ENCODE data around the gene ZEB2. TPM values are rescaled to one million over a fixed set of nuclear protein-coding genes. Genes with fewer than 3 reads are reported as not detected.
"Not testable (repeated sequence)": the region's sequence is repeated elsewhere in the genome, so short reads cannot be mapped to it uniquely, and the experiment has no call there.

Gene ZEB2
- total RNA-seq, 2 donors from 2014 or later: 22.5 to 58.2 TPM

DNA sequence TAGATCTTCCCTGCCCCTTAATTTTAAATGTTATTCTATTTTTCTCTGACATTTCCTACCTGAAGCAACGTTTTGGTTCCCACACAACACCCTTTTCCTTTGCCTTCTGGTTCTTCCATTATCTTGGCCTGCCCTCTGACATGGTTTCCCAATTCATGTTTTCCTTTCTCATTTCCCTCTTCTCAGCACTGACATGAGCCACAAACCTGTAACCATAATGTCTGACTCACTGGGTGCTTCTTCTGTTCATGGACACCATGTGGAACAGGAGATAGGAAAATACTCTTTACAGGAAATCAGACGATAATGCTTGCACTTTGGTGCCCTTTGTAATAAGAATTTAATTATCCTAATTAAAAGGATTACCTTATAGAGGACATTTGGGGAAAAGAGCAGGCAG, 142.0 kb downstream of the ZEB2 start:
- DNase-seq (no peak), ATAC-seq (replicated peaks in 1 of 2) (no peak)
- H3K36me3 Mint-ChIP-seq (ENCODE audit: insufficient read depth in 2 of 2): peaks cover 0 to 2% of the 10 kb centered on the region in 2 donors
- peak overlapping the region in 1 of 2 donors; percentile 2 for H3K4me3 Mint-ChIP-seq
- peaks cover 66% of the 10 kb centered on the region for H3K4me1 Mint-ChIP-seq (ENCODE audit: low read depth)
- H3K9me3 Mint-ChIP-seq: peaks cover 2% of the 10 kb centered on the region in 2 donors
- peak overlapping the region; percentile 2 for H3K27ac Mint-ChIP-seq
- H3K27me3 Mint-ChIP-seq (ENCODE audit: low read depth): peaks cover 16% of the 10 kb centered on the region

DNA sequence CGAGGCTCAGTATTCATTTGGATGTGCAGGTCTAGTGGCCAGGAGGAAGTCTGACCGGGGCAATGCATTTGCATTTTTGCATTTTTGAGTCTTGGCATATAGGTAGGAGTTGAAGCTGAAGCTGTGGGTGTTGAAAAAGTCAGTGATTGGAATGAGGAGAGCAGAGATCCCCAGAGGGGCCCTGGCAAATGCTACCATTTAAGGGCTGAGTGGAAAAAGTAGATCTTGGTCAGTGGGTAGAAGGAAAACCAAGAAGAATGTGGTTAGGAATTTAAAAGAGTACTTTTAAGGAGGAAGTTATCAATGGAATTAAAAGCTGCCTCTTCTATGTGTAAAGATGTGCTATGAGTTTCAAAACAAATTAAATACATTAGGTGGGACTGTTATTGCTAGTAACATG, 143.0 kb downstream of the ZEB2 start:
- peaks cover 0 to 2% of the 10 kb centered on the region in 2 donors for H3K36me3 Mint-ChIP-seq (ENCODE audit: insufficient read depth in 2 of 2)
- no peak for ATAC-seq (replicated peaks in 1 of 2)
- peaks cover 2% of the 10 kb centered on the region in 2 donors for H3K9me3 Mint-ChIP-seq
- no peak for DNase-seq
- H3K4me1 Mint-ChIP-seq (ENCODE audit: low read depth): peaks cover 56% of the 10 kb centered on the region
- no peak overlapping the region for H3K27ac Mint-ChIP-seq
- peaks cover 16% of the 10 kb centered on the region for H3K27me3 Mint-ChIP-seq (ENCODE audit: low read depth)
- no peak overlapping the region for H3K4me3 Mint-ChIP-seq

DNA sequence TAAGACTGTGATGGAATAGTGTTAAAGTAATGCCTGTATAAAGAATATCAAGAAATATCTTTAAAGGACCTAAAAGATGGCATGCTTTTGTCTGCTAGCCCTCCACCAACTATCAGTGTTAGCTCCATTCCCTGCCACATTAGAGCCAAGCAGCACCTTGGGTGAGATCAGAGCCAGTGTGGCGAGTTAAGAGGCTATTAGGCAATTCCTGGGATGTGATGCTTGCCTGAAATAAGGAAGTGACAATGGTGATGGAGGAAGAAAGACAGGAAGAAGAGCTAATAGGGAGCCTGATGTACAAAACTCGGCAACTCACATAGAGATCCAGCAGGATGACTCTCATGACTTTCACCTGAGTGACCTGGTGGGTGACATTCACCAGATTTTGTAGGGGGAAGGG, 143.5 kb downstream of the ZEB2 start:
- no peak overlapping the region for H3K4me3 Mint-ChIP-seq
- no peak overlapping the region for H3K27ac Mint-ChIP-seq
- H3K9me3 Mint-ChIP-seq: peaks cover 2% of the 10 kb centered on the region in 2 donors
- DNase-seq (no peak), ATAC-seq (replicated peaks in 1 of 2) (no peak)
- peaks cover 0 to 2% of the 10 kb centered on the region in 2 donors for H3K36me3 Mint-ChIP-seq (ENCODE audit: insufficient read depth in 2 of 2)
- H3K4me1 Mint-ChIP-seq (ENCODE audit: low read depth): peaks cover 56% of the 10 kb centered on the region
- H3K27me3 Mint-ChIP-seq (ENCODE audit: low read depth): peaks cover 16% of the 10 kb centered on the region

DNA sequence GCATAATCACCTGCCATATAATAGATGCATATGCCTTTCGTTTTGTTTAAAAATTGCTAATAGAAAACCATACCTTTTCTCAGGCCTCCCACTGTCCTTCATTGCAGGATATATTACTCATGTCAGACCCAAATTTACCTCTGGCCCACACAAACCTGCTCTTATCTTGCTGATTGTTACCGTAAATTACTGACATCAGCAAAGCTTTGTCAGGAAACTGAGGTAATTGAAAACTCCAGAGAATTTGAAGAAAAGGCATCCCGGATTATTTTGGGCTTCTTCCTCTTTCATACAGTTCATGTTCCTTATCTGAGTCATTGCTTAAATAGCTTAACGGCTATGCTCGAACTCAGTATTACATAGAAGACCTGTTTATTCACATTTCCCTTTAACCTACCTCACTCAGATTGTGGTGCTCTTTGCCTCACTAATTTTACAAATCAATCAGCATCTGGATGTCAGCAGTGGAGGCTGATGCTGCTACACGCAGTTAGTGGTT, 145.7 kb downstream of the ZEB2 start:
- peak overlapping the region; percentile 63 for H3K27ac Mint-ChIP-seq
- peak overlapping the region in 1 of 2 donors; percentile 70 for H3K4me3 Mint-ChIP-seq
- H3K36me3 Mint-ChIP-seq (ENCODE audit: insufficient read depth in 2 of 2): peaks cover 0 to 2% of the 10 kb centered on the region in 2 donors
- ATAC-seq (replicated peaks in 1 of 2) (peak; percentile 82 to 91), DNase-seq (no peak)
- H3K4me1 Mint-ChIP-seq (ENCODE audit: low read depth): peaks cover 54% of the 10 kb centered on the region
- H3K9me3 Mint-ChIP-seq: peaks cover 2% of the 10 kb centered on the region in 2 donors
- peaks cover 16% of the 10 kb centered on the region for H3K27me3 Mint-ChIP-seq (ENCODE audit: low read depth)

DNA sequence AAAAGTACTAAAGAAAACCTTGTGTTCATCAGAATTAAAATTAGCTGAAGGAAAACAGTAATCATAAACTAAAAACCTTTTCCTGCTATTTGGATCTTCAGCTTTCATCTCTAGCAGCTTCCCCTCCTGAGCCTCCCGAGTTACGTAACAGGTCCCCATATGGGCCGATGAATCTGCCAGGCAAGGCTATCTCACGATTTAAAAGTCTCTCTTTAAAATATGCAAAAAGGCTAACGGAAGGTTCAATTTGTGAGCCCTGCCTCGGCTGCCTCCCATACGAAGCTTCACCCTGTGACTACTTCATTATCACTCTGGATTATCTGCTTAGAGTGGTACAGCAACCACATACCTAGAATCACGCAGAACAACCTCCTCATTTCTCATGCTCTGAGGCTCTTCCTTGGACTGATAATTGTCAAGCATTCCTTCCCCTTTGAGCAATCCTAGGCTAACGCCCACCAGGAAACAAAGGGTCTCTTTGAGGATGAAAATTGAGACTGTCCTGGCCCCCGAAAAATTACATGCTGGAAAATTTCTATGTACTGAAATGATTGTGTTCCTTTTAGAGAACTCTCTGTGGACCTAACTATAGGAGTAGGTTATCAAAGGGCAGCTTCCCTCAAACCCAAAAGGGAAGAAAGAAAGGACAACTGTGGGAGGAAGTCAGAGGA, 147.4 kb downstream of the ZEB2 start:
- Mint-ChIP-seq H3K4me1 (ENCODE audit: low read depth) (peaks cover 42% of the 10 kb centered on the region), H3K27me3 (ENCODE audit: low read depth) (peaks cover 16% of the 10 kb centered on the region), H3K4me3 (peak overlapping the region in 1 of 2 donors; percentile 29), H3K36me3 (ENCODE audit: insufficient read depth in 2 of 2) (peaks cover 0 to 2% of the 10 kb centered on the region in 2 donors), H3K9me3 (peaks cover 0 to 2% of the 10 kb centered on the region in 2 donors), H3K27ac (peak overlapping the region; percentile 3)
- ATAC-seq (replicated peaks in 1 of 2): peak in 1 of 2 donors; percentile 19
- DNase-seq: no peak

DNA sequence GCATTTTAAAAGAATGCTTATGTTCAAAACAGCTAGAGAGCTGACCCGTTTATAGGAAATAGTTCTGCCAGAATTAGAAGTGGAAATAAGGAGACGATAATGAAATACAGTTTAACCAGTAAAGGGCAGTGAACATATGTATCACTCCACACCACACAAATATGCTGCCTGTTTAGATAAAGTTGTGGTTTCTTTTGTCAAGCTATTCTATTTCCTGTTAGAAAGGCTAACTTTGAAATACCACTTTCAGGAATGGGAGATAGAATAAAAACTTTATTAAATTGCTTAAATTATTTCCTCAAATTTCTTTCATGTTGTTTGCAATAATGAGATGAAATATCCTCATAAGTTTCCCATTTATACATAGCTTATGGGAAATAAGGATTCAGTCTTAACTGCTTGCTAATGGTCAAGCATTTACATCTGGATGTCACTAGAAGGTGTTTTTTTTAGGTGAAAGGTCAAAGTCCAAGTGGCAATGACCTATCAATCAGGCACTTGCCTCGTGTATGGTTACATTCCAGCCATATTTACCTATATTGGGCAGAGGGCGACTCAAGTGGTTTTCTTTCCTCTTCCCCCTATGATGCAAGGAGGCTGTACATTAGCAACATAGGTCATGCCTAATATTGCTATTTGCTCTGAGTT, 148.9 kb downstream of the ZEB2 start:
- DNase-seq (no peak), ATAC-seq (replicated peaks in 1 of 2) (no peak)
- Mint-ChIP-seq H3K36me3 (ENCODE audit: insufficient read depth in 2 of 2) (peaks cover 0 to 2% of the 10 kb centered on the region in 2 donors), H3K27me3 (ENCODE audit: low read depth) (peaks cover 12% of the 10 kb centered on the region), H3K4me1 (ENCODE audit: low read depth) (peaks cover 29% of the 10 kb centered on the region), H3K9me3 (peaks cover 0 to under 1% of the 10 kb centered on the region in 2 donors), H3K4me3 (no peak overlapping the region), H3K27ac (no peak overlapping the region)

DNA sequence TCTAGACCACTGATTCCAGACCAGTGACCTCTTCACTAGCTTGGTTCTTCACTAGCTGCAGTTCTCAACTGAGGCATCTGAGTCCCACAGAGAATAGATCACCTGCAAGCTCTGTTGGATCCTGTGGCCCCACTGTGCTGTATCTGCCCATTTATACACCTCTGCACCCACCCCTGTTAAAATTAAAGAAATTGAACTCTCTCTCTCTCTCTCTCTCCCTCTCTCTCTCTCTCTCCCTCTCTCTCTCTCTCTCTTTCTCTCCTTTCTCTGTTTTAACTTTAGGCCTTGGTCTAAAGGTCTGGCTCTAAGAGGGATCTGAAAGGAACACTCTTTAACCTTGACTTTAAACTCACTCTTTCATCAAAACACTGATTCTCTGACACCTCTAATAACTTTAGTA, 150.5 kb downstream of the ZEB2 start:
- Mint-ChIP-seq H3K27ac (peak overlapping the region; percentile 13), H3K9me3 (no peaks in the 10 kb centered on the region), H3K27me3 (ENCODE audit: low read depth) (no peaks in the 10 kb centered on the region), H3K4me3 (no peak overlapping the region), H3K4me1 (ENCODE audit: low read depth) (peaks cover 31% of the 10 kb centered on the region), H3K36me3 (ENCODE audit: insufficient read depth in 2 of 2) (no peaks in the 10 kb centered on the region)
- DNase-seq (no peak), ATAC-seq (replicated peaks in 1 of 2) (no peak)

DNA sequence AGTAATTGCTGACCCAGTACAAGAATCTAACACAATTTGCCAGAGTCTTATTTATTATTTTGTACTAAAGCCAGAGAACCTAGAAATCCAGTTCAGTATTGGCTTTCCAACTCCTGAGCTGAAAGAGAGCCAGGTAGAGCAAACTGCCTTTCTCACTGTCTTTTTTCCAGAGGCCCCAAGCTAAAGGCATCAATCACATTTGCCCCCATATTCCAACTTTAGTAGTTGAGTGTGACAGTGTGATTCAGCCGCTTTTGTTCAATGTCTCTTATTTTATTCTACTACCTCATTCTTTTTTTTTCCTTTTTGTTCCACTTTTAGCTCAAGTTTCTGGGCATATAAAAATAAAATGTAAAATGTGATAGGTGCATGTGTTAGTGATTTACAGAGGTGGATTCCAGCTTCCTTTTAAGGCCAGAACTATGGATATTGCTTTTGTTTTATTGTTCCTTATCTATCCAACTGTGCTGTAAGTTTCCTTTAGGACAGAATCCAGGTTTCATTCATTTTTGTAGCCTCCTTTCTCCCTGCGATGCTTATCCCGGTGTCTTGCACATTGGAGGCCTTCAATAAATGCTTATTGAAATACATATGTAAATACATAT, 153.0 kb downstream of the ZEB2 start:
- Mint-ChIP-seq H3K9me3 (no peaks in the 10 kb centered on the region), H3K36me3 (ENCODE audit: insufficient read depth in 2 of 2) (peaks cover 0 to 2% of the 10 kb centered on the region in 2 donors), H3K27ac (no peak overlapping the region), H3K4me3 (no peak overlapping the region), H3K4me1 (ENCODE audit: low read depth) (peaks cover 27% of the 10 kb centered on the region), H3K27me3 (ENCODE audit: low read depth) (no peaks in the 10 kb centered on the region)
- DNase-seq (no peak), ATAC-seq (replicated peaks in 1 of 2) (no peak)

DNA sequence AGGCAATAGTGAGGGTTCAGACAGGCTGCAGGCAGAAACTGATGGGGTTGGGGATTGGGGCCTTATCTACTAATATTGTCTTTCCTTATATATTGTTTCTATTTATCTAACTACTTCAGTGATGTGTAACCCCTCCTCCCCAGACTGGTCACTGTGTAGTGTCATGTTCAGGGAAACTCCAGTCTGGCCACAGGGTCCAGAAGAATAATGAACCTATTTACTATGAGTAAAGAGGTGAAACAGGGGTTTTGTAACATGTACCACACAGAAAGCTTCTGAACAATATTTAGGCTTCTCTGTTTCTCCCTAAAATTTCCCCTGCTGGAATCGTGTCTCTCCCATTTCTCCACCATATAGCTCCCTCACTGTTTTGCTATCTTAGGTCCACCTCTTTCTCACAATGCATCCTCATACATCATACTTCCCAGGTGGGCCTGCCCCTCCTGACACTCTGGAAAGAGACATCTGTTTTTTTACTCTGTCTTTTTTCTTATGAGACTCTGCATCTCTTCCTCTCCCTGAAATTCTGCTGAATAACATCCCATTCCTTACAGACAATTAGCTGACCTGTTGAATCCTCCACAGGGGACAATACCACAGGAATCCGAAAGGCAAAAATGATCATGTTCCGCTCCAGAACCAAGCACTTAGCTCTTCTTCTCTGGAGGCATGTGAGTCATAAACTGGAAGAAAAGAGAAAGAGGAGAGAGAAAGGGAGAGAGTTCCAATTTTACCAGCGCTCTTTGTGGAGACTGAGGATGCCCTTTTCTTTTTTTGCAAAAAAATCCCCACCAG, 154.8 kb downstream of the ZEB2 start:
- peak in 1 of 2 donors; percentile 64 for ATAC-seq (replicated peaks in 1 of 2)
- H3K27me3 Mint-ChIP-seq (ENCODE audit: low read depth): no peaks in the 10 kb centered on the region
- no peak for DNase-seq
- peaks cover 0 to 2% of the 10 kb centered on the region in 2 donors for H3K36me3 Mint-ChIP-seq (ENCODE audit: insufficient read depth in 2 of 2)
- peaks cover 18% of the 10 kb centered on the region for H3K4me1 Mint-ChIP-seq (ENCODE audit: low read depth)
- no peak overlapping the region for H3K4me3 Mint-ChIP-seq
- H3K9me3 Mint-ChIP-seq: no peaks in the 10 kb centered on the region
- H3K27ac Mint-ChIP-seq: peak overlapping the region; percentile 90

DNA sequence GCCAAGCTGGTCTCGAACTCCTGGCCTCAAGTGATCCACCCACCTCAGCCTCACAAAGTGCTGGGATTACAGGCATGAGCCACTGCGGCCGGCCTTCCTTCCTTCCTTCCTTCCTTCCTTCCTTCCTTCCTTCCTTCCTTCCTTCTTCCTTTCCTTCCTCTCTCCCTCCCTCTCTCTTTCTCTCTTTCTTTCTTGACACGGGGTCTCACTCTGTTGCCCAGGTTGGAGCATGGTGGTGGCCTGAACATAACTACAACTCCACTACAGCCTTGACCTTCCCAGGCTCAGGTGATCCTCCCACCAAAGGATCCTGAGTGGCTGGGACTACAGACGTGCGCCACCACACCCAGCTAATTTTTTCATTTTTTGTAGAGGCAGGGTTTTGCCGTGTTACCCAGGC, 155.7 kb downstream of the ZEB2 start:
- not testable (repeated sequence) for DNase-seq; H3K27me3 Mint-ChIP-seq (ENCODE audit: low read depth); H3K9me3 Mint-ChIP-seq; H3K36me3 Mint-ChIP-seq (ENCODE audit: insufficient read depth in 2 of 2); H3K4me3 Mint-ChIP-seq; ATAC-seq (replicated peaks in 1 of 2)
- Mint-ChIP-seq H3K27ac (peak overlapping the region; percentile 90), H3K4me1 (ENCODE audit: low read depth) (peaks cover 18% of the 10 kb centered on the region)

DNA sequence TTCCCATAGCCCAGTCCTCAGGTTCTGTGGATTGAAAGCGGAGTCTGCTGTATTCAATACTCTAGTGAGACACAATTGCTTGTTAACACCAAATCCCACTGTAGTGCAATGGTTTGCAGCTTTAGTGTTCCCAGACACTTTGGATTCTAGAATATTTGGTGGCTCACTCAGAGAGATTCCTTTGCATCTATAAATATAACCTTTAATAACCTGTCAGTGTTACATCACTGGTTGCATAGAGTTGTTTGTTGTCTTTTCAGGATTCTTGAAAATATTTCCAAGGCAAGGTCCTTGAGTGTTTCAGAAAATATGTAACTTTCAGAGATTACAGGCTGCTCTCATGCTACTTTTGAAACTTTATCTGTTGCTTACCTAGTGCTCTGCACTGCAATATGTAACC, 157.5 kb downstream of the ZEB2 start:
- Mint-ChIP-seq H3K4me1 (ENCODE audit: low read depth) (peaks cover 32% of the 10 kb centered on the region), H3K27me3 (ENCODE audit: low read depth) (no peaks in the 10 kb centered on the region), H3K27ac (no peak overlapping the region), H3K9me3 (no peaks in the 10 kb centered on the region), H3K36me3 (ENCODE audit: insufficient read depth in 2 of 2) (peaks cover 0 to 2% of the 10 kb centered on the region in 2 donors), H3K4me3 (no peak overlapping the region)
- no peak for DNase-seq
- ATAC-seq (replicated peaks in 1 of 2): no peak

DNA sequence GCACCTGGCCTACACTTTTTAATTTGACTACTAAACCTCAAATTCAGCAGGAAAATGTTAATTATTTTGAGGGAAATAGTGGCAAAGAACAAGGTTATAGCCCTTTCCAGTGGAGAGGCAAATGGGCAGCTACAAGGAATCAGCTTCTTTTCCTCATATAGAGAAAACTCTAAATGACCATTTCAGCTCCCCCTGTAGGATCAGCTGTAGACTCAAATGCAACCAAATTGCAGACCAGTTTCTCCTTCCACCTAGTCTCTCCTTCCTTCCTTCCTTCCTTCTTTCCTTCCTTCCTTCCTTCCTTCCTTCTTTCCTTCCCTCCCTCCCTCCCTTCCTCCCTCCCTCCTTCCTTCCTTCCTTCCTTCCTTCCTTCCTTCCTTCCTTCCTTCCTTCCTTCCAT, 158.2 kb downstream of the ZEB2 start:
- H3K27me3 Mint-ChIP-seq (ENCODE audit: low read depth): no peaks in the 10 kb centered on the region
- ATAC-seq (replicated peaks in 1 of 2) (no peak), DNase-seq (no peak)
- H3K36me3 Mint-ChIP-seq (ENCODE audit: insufficient read depth in 2 of 2): peaks cover 0 to 2% of the 10 kb centered on the region in 2 donors
- H3K4me3 Mint-ChIP-seq: no peak overlapping the region
- H3K27ac Mint-ChIP-seq: no peak overlapping the region
- H3K4me1 Mint-ChIP-seq (ENCODE audit: low read depth): peaks cover 34% of the 10 kb centered on the region
- no peaks in the 10 kb centered on the region for H3K9me3 Mint-ChIP-seq

All from activated T-cell treated with anti-CD3 and anti-CD28 coated beads, Interleukin-2, amount 50 U/mL, for 72 hours (primary cell).